ENCODE results near the gene DNAH14.
A peak's percentile ranks its signal among the peaks of the same experiment; 100 is the strongest.

DNAH14 gene

GRCh38 chr1:224922404-224923164 is 6.9 kb upstream of the DNAH14 start (continued):
- TF ChIP-seq ZNF791 (tag by site-specific recombination; IDR thresholded peaks at IDR 0.05) = no peak
- no peak for TF ChIP-seq ZNF549 (tag by site-specific recombination; IDR thresholded peaks at IDR 0.05)
- no peak for TF ChIP-seq ZNF324 (tag by site-specific recombination; IDR thresholded peaks at IDR 0.05)
- TF ChIP-seq ZNF140 (tag by site-specific recombination; IDR thresholded peaks at IDR 0.05) = no peak
- no peak for TF ChIP-seq ZNF639 (tag by site-specific recombination; IDR thresholded peaks at IDR 0.05)
- no peak for TF ChIP-seq KLF7 (tag by site-specific recombination; IDR thresholded peaks at IDR 0.05; ENCODE audit: borderline replicate concordance)
- TF ChIP-seq ZBTB17 (tag by site-specific recombination; IDR thresholded peaks at IDR 0.05) = 0 out of 2 replicates have a peak, but pooled peaks have one; percentile 21
- no peak for TF ChIP-seq ZNF580 (tag by site-specific recombination; IDR thresholded peaks at IDR 0.05)
- no peak for TF ChIP-seq ZNF623 (tag by site-specific recombination; IDR thresholded peaks at IDR 0.05)
- TF ChIP-seq ZNF514 (tag by site-specific recombination; IDR thresholded peaks at IDR 0.05) = no peak
- no peak for TF ChIP-seq PRDM10 (tag by site-specific recombination; IDR thresholded peaks at IDR 0.05)
- TF ChIP-seq ZNF221 (tag by site-specific recombination; IDR thresholded peaks at IDR 0.05; ENCODE audit: borderline replicate concordance) = no peak
- TF ChIP-seq ZBTB10 (tag by site-specific recombination; IDR thresholded peaks at IDR 0.05) = no peak
- TF ChIP-seq YY2 (tag by site-specific recombination; IDR thresholded peaks at IDR 0.05) = peak; percentile 54
- TF ChIP-seq ZNF24 (tag by site-specific recombination; IDR thresholded peaks at IDR 0.05) = 0 out of 2 replicates have a peak, but pooled peaks have one; percentile 51
- TF ChIP-seq ZNF658 (tag by site-specific recombination; IDR thresholded peaks at IDR 0.05) = no peak
- TF ChIP-seq ZNF311 (tag by site-specific recombination; IDR thresholded peaks at IDR 0.05; ENCODE audit: borderline replicate concordance) = no peak
- no peak for TF ChIP-seq ZNF585B (tag by site-specific recombination; IDR thresholded peaks at IDR 0.05)
- no peak for TF ChIP-seq ELK4 (IDR thresholded peaks at IDR 0.05; ENCODE audit: borderline replicate concordance, low read depth, low read length)
- TF ChIP-seq ZNF792 (tag by site-specific recombination; IDR thresholded peaks at IDR 0.05) = no peak
- TF ChIP-seq ZNF571 (tag by site-specific recombination; IDR thresholded peaks at IDR 0.05) = no peak
- no peak for TF ChIP-seq ZNF529 (tag by site-specific recombination; IDR thresholded peaks at IDR 0.05; ENCODE audit: insufficient replicate concordance)
- TF ChIP-seq ZNF391 (tag by site-specific recombination; IDR thresholded peaks at IDR 0.05; ENCODE audit: borderline replicate concordance, low read depth) = no peak
- TF ChIP-seq BCL11A (tag by site-specific recombination; IDR thresholded peaks at IDR 0.05; ENCODE audit: low read depth) = no peak
- 0 out of 2 replicates have a peak, but pooled peaks have one; percentile 19 for TF ChIP-seq ZNF518A (tag by site-specific recombination; conservative IDR thresholded peaks at IDR 0.05; ENCODE audit: low read depth)
